Left ventricle myocardium inferior (tissue), 1 donor: ENCODE data around the gene WDR77. TPM values are rescaled to one million over a fixed set of nuclear protein-coding genes. Genes with fewer than 3 reads are reported as not detected.
A peak's percentile ranks its signal among the peaks of the same experiment; 100 is the strongest.

Source experiments
- DNase-seq: peaks from one replicate; pipeline ENCODE4 v3.0.0-alpha.2; 2020
- H3K27ac ChIP-seq: fragments of 200-600 bp; replicated peaks from 2 replicates; pipeline ENCODE4 v1.8.0; 2021
- H3K27me3 ChIP-seq: fragments of 200-600 bp; 2 replicates; pipeline ENCODE4 v1.8.0; 2021; ENCODE audit warnings: low read depth
- H3K36me3 ChIP-seq: fragments of 200-600 bp; 2 replicates; pipeline ENCODE4 v1.8.0; 2021
- H3K4me1 ChIP-seq: fragments of 200-600 bp; 2 replicates; pipeline ENCODE4 v1.8.0; 2021
- H3K4me3 ChIP-seq: fragments of 200-600 bp; 2 replicates; pipeline ENCODE4 v1.8.0; 2021; ENCODE audit warnings: mild to moderate bottlenecking, moderate library complexity
- H3K9me3 ChIP-seq: fragments of 200-600 bp; replicated peaks from 2 replicates; pipeline ENCODE4 v1.8.0; 2021
- CTCF ChIP-seq: fragments of 200-600 bp; IDR thresholded peaks from 2 replicates; pipeline ENCODE4 v1.8.0; 2021; ENCODE audit warnings: antibody characterized with exemption, mild to moderate bottlenecking, borderline replicate concordance
- intact Hi-C: fragments of 100-400 bp; cut with micrococcal nuclease; formaldehyde crosslinking; loops from one replicate; pipeline ENCODE4 v1.11.0; 2022
- total RNA-seq: library from RNA; stranded (reverse); fragmentation: NEBNext Ultra II Directional; extraction: Animal tissue kit (Norgen Biotek cat#: 25700); gene quantifications from one replicate; pipeline ENCODE4 v1.2.1, GENCODE V29; 2021
- donor health status: DM: no; HTN: yes; CAD: no; lungs with severe emphysema.

The WDR77 gene
- total RNA-seq, 1 donor from 2014 or later: 30.7 TPM

- peak; percentile 35 for DNase-seq
- no peaks in the 10 kb centered on the region for H3K27me3 ChIP-seq
- H3K4me3 ChIP-seq: no peak overlapping the region
- H3K27ac ChIP-seq: peak overlapping the region; percentile 76
- H3K36me3 ChIP-seq: peaks cover 62% of the 10 kb centered on the region
- intact Hi-C loops: no loop called here
- no peak for TF ChIP-seq CTCF
- H3K9me3 ChIP-seq: no peaks in the 10 kb centered on the region
- peaks cover 46% of the 10 kb centered on the region for H3K4me1 ChIP-seq
Observed at GRCh38 chr1:111471012-111471411, 22.0 kb upstream of the WDR77 start.

- no peak for DNase-seq
- Histone ChIP-seq H3K36me3 (peaks cover 66% of the 10 kb centered on the region), H3K27me3 (no peaks in the 10 kb centered on the region), H3K4me3 (no peak overlapping the region), H3K4me1 (peaks cover 42% of the 10 kb centered on the region), H3K9me3 (no peaks in the 10 kb centered on the region), H3K27ac (peak overlapping the region; percentile 49)
- intact Hi-C loops: no loop called here
- no peak for TF ChIP-seq CTCF
Observed at GRCh38 chr1:111470596-111470995, 21.5 kb upstream of the WDR77 start.

GRCh38 chr1:111469539-111469938, 20.5 kb upstream of the WDR77 start:
- H3K9me3 ChIP-seq: no peaks in the 10 kb centered on the region
- H3K4me3 ChIP-seq: no peak overlapping the region
- peaks cover 76% of the 10 kb centered on the region for H3K36me3 ChIP-seq
- no peak for TF ChIP-seq CTCF
- no peak overlapping the region for H3K27ac ChIP-seq
- intact Hi-C loops: no loop called here
- no peak for DNase-seq
- no peaks in the 10 kb centered on the region for H3K27me3 ChIP-seq
- H3K4me1 ChIP-seq: peaks cover 31% of the 10 kb centered on the region

GRCh38 chr1:111468717-111469100, 19.7 kb upstream of the WDR77 start:
- no peak for TF ChIP-seq CTCF
- intact Hi-C loops: no loop called here
- no peak for DNase-seq
- Histone ChIP-seq H3K27me3 (no peaks in the 10 kb centered on the region), H3K4me3 (no peak overlapping the region), H3K9me3 (no peaks in the 10 kb centered on the region), H3K4me1 (peaks cover 23% of the 10 kb centered on the region), H3K36me3 (peaks cover 81% of the 10 kb centered on the region), H3K27ac (peak overlapping the region; percentile 49)

GRCh38 chr1:111467865-111468716, 19.0 kb upstream of the WDR77 start:
- Histone ChIP-seq H3K27me3 (no peaks in the 10 kb centered on the region), H3K27ac (peak overlapping the region; percentile 49), H3K4me3 (no peak overlapping the region), H3K9me3 (no peaks in the 10 kb centered on the region), H3K4me1 (peaks cover 25% of the 10 kb centered on the region), H3K36me3 (peaks cover 85% of the 10 kb centered on the region)
- DNase-seq: no peak
- TF ChIP-seq CTCF: no peak
- intact Hi-C loops: no loop called here
